Neutrophil (primary cell): ENCODE data around the gene RPA1.

Experiments
- H3K27ac ChIP-seq: fragments of 200-600 bp; sonication (generic); 2 replicates; pipeline ENCODE4 v1.5.1; 2016; ENCODE audit warnings: mild to moderate bottlenecking, moderate library complexity
- H3K27me3 ChIP-seq: fragments of 200-600 bp; sonication (generic); 2 replicates; pipeline ENCODE4 v1.6.0; 2016; ENCODE audit warnings: mild to moderate bottlenecking
- H3K36me3 ChIP-seq: fragments of 200-600 bp; sonication (generic); 2 replicates; pipeline ENCODE4 v1.5.1; 2017
- H3K4me1 ChIP-seq, 2 experiments: fragments of 200-600 bp in 1 of 2; sonication (generic) in 1 of 2; 1 replicate in 1 of 2; 2 replicates in 1 of 2; pipeline versions ENCODE4 v1.5.1 to v1.6.1; 2013 to 2016; ENCODE audit warnings: low read depth in 1 of 2, low read length in 1 of 2, mild to moderate bottlenecking in 1 of 2, moderate library complexity in 1 of 2; ENCODE audit not compliant: control insufficient read depth in 1 of 2, insufficient read depth in 1 of 2
- H3K4me3 ChIP-seq, 2 experiments: fragments of 200-600 bp in 1 of 2; sonication (generic) in 1 of 2; 1 replicate in 1 of 2; 2 replicates in 1 of 2; pipeline ENCODE4 v1.5.1; 2013 to 2016; ENCODE audit warnings: low read depth in 1 of 2, low read length in 1 of 2, mild to moderate bottlenecking in 1 of 2, moderate library complexity in 1 of 2
- H3K9me3 ChIP-seq: fragments of 200-600 bp; sonication (generic); 2 replicates; pipeline ENCODE4 v1.5.1; 2016
- TF ChIP-seq, protein P1 (sequence below): fragments of 200-600 bp; sonication (generic); IDR thresholded peaks from 2 replicates; pipeline ENCODE4 v1.5.1; 2016; ENCODE audit warnings: antibody characterized with exemption

Gene RPA1

GRCh38 chr17:1861391-1862010, 31.7 kb downstream of the RPA1 start:
- Histone ChIP-seq H3K4me1 (no peaks in the 10 kb centered on the region), H3K36me3 (peaks cover 24% of the 10 kb centered on the region), H3K27me3 (no peaks in the 10 kb centered on the region), H3K9me3 (no peaks in the 10 kb centered on the region), H3K27ac (no peak overlapping the region), H3K4me3 (no peak overlapping the region)
- TF ChIP-seq, protein P1, sequence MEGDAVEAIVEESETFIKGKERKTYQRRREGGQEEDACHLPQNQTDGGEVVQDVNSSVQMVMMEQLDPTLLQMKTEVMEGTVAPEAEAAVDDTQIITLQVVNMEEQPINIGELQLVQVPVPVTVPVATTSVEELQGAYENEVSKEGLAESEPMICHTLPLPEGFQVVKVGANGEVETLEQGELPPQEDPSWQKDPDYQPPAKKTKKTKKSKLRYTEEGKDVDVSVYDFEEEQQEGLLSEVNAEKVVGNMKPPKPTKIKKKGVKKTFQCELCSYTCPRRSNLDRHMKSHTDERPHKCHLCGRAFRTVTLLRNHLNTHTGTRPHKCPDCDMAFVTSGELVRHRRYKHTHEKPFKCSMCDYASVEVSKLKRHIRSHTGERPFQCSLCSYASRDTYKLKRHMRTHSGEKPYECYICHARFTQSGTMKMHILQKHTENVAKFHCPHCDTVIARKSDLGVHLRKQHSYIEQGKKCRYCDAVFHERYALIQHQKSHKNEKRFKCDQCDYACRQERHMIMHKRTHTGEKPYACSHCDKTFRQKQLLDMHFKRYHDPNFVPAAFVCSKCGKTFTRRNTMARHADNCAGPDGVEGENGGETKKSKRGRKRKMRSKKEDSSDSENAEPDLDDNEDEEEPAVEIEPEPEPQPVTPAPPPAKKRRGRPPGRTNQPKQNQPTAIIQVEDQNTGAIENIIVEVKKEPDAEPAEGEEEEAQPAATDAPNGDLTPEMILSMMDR = no peak

- no peaks in the 10 kb centered on the region for H3K27me3 ChIP-seq
- no peak overlapping the region for H3K27ac ChIP-seq
- peaks cover 21% of the 10 kb centered on the region for H3K36me3 ChIP-seq
- TF ChIP-seq, protein P1 = peak; percentile 39
- H3K4me3 ChIP-seq = no peak overlapping the region
- no peaks in the 10 kb centered on the region for H3K4me1 ChIP-seq
- H3K9me3 ChIP-seq = no peaks in the 10 kb centered on the region
Measured at GRCh38 chr17:1865252-1866037, 35.6 kb downstream of the RPA1 start.

DNA sequence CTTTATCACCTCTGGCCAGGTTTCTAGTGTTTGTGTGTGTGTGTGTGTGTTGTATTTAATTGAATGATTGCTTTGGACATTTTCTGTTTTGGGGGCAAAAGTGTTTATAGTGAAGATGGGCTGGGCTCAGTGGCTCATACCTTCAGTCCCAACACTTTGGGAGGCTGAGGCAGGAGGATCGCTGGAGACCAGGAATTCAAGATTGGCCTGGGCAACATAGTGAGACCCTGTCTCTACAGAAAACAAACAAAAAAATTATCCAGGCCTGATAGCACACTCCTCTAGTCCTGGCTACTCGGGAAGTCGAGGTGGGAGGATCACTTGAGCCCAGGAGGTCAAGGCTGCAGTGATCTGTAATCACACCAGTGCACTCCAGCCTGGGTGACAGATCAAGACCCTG, 37.5 kb downstream of the RPA1 start:
- H3K4me3 ChIP-seq = no peak overlapping the region
- TF ChIP-seq, protein P1 = no peak
- H3K9me3 ChIP-seq = no peaks in the 10 kb centered on the region
- H3K36me3 ChIP-seq = peaks cover 20% of the 10 kb centered on the region
- no peaks in the 10 kb centered on the region for H3K27me3 ChIP-seq
- H3K4me1 ChIP-seq = no peaks in the 10 kb centered on the region
- H3K27ac ChIP-seq = no peak overlapping the region

- Histone ChIP-seq H3K27ac (no peak overlapping the region), H3K36me3 (peaks cover 25% of the 10 kb centered on the region)
- TF ChIP-seq, protein P1 = no peak
Measured at GRCh38 chr17:1868090-1868489, 38.3 kb downstream of the RPA1 start.

DNA sequence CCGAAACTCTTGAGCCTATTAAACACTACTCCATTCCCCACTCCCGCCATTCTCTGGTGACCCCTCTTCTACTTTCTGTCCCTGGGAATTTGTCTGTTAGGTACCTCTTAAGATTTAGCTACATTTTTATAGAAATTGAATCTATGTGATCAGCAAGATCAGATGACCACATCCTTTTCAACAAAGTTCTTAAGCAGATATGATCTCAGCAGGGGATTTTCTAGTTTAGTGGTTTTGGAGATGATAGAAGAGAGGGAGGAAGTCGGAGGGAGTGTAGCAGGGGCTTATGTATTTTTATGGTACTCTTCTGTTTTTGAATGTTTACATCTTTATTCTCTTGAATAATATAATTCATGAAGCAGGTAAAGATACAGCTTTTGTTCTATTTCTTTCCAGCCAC, 40.8 kb downstream of the RPA1 start:
- Histone ChIP-seq H3K4me3 (no peak overlapping the region), H3K36me3 (peaks cover 48% of the 10 kb centered on the region)

More at GRCh38 chr17:1868090-1868489, 38.3 kb downstream of the RPA1 start:
- Histone ChIP-seq H3K4me1 (no peaks in the 10 kb centered on the region), H3K4me3 (no peak overlapping the region), H3K27me3 (no peaks in the 10 kb centered on the region), H3K9me3 (no peaks in the 10 kb centered on the region)

More for the DNA sequence above, 40.8 kb downstream of the RPA1 start:
- Histone ChIP-seq H3K27ac (no peak overlapping the region), H3K27me3 (no peaks in the 10 kb centered on the region), H3K9me3 (no peaks in the 10 kb centered on the region), H3K4me1 (no peaks in the 10 kb centered on the region)
- TF ChIP-seq, protein P1 = no peak
